Upper lobe of left lung (tissue), 4 donors: ENCODE data around the gene TERT.

Source experiments
- CTCF ChIP-seq, 6 experiments: fragments of 450-650 bp in 4 of 6; fragments of 200-600 bp in 2 of 6; sonication (generic) in 2 of 6; IDR thresholded peaks; one replicate each; pipeline ENCODE4 v1.5.1; 2016 to 2019; ENCODE audit warnings: antibody characterized with exemption in 6 of 6
- EP300 ChIP-seq, 4 donors: sonication (generic); formaldehyde crosslinking; IDR thresholded peaks; one replicate each; pipeline ENCODE4 v1.5.1; 2017; ENCODE audit warnings: antibody characterized with exemption in 4 of 4, control low read depth in 2 of 4
- POLR2A ChIP-seq, 4 donors: fragments of 450-650 bp; IDR thresholded peaks; one replicate each; pipeline ENCODE4 v1.5.1; 2016 to 2017; ENCODE audit warnings: antibody characterized with exemption in 4 of 4, mild to moderate bottlenecking in 2 of 4
- POLR2AphosphoS5 ChIP-seq, 2 donors: sonication (generic); formaldehyde crosslinking; IDR thresholded peaks; one replicate each; pipeline ENCODE4 v1.5.1; 2017; ENCODE audit warnings: antibody characterized with exemption in 2 of 2

- TF ChIP-seq CTCF (IDR thresholded peaks at IDR 0.05) (no peak), POLR2AphosphoS5 (IDR thresholded peaks at IDR 0.05) (no peak), POLR2A (IDR thresholded peaks at IDR 0.05) (no peak), EP300 (IDR thresholded peaks at IDR 0.05) (no peak)
Observed at GRCh38 chr5:1316588-1317340, 21.9 kb upstream of the TERT start.
